WERI-Rb-1 (cell line): ENCODE measurements around the gene OXNAD1.

Source experiments
- DNase-seq: peaks from one replicate; pipeline ENCODE4 v3.0.0-alpha.2; 2020
- H3K27ac ChIP-seq: fragments of 250-450 bp; sonication (Bioruptor Pico); 2 replicates; pipeline ENCODE4 v1.5.1; 2020; ENCODE audit warnings: mild to moderate bottlenecking, moderate library complexity
- H3K27me3 ChIP-seq: fragments of 250-450 bp; sonication (Bioruptor Pico); 2 replicates; pipeline ENCODE4 v1.5.1; 2021; ENCODE audit warnings: mild to moderate bottlenecking, low read depth, moderate library complexity; ENCODE audit not compliant: insufficient read depth, severe bottlenecking
- H3K36me3 ChIP-seq: fragments of 250-450 bp; sonication (Bioruptor Pico); 2 replicates; pipeline ENCODE4 v1.5.1; 2020; ENCODE audit warnings: mild to moderate bottlenecking, moderate library complexity
- H3K4me3 ChIP-seq: 2 replicates; pipeline ENCODE4 v1.5.1; 2011; ENCODE audit warnings: low read depth, mild to moderate bottlenecking, control low read depth, low read length
- H3K9me3 ChIP-seq: fragments of 250-450 bp; sonication (Bioruptor Pico); 2 replicates; pipeline ENCODE4 v1.5.1; 2021; ENCODE audit warnings: mild to moderate bottlenecking, moderate library complexity; ENCODE audit not compliant: severe bottlenecking
- TF ChIP-seq, protein P1 (sequence below): IDR thresholded peaks from 2 replicates; pipeline ENCODE4 v1.5.1; 2011; ENCODE audit warnings: low read depth, mild to moderate bottlenecking, control low read depth, inconsistent platforms, low read length

Gene OXNAD1

DNA sequence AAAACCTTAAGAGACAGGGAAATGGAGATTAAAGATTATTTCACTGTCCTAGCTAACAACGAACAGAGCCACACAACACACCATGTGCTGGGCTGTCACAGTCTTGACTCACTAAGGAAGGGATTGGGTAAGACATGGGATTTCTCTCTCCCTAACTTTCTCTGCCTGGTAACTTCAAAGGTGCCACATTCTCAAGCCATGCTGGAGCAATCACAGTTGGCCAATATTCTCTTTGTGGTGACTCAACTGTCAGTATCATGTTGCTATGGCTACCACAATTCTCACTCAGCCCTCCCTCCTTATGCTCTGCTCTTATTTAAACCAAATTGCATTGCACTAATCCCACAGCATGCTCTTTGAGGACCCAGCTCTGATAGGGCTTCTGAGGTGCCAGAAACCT lies 74.0 kb downstream of the OXNAD1 start:
- H3K27me3 ChIP-seq: no peaks in the 10 kb centered on the region
- H3K9me3 ChIP-seq: peaks cover 12% of the 10 kb centered on the region
- TF ChIP-seq, protein P1, sequence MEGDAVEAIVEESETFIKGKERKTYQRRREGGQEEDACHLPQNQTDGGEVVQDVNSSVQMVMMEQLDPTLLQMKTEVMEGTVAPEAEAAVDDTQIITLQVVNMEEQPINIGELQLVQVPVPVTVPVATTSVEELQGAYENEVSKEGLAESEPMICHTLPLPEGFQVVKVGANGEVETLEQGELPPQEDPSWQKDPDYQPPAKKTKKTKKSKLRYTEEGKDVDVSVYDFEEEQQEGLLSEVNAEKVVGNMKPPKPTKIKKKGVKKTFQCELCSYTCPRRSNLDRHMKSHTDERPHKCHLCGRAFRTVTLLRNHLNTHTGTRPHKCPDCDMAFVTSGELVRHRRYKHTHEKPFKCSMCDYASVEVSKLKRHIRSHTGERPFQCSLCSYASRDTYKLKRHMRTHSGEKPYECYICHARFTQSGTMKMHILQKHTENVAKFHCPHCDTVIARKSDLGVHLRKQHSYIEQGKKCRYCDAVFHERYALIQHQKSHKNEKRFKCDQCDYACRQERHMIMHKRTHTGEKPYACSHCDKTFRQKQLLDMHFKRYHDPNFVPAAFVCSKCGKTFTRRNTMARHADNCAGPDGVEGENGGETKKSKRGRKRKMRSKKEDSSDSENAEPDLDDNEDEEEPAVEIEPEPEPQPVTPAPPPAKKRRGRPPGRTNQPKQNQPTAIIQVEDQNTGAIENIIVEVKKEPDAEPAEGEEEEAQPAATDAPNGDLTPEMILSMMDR: no peak
- H3K27ac ChIP-seq: no peak overlapping the region
- H3K36me3 ChIP-seq: no peaks in the 10 kb centered on the region; the same call in 1 of the 2 replicates
- DNase-seq: peak; percentile 30
- H3K4me3 ChIP-seq: no peak overlapping the region

- Histone ChIP-seq H3K27me3 (no peaks in the 10 kb centered on the region), H3K4me3 (no peak overlapping the region), H3K9me3 (no peaks in the 10 kb centered on the region), H3K36me3 (no peaks in the 10 kb centered on the region; the same call in 1 of the 2 replicates), H3K27ac (no peak overlapping the region)
- DNase-seq: no peak
- TF ChIP-seq, protein P1: no peak
These were observed 78.1 kb downstream of the OXNAD1 start for GRCh38 chr3:16343101-16343500.

GRCh38 chr3:16346413-16347081 lies 81.5 kb downstream of the OXNAD1 start:
- Histone ChIP-seq H3K27ac (no peak overlapping the region), H3K36me3 (no peaks in the 10 kb centered on the region; the same call in 1 of the 2 replicates)
- TF ChIP-seq, protein P1: no peak

DNA sequence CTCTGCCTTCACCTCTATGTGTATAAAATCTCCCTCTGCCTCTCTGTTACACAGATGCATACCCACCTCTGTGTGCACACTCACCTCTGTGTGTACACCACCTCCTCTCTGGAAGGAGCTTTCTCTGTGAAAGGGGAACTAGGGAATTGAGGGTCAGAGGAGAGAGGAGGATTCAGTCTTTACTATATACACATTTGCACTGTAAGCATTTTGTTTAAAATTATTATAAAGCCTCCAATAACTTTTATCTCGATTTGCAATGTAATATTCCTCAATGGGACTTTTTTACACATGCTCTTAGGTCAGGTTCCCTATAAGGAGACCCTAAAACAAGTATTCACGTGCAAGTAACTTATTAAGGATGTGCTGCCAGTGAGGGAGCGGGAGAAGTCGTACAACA lies 82.5 kb downstream of the OXNAD1 start:
- Histone ChIP-seq H3K36me3 (no peaks in the 10 kb centered on the region; the same call in 1 of the 2 replicates), H3K27ac (no peak overlapping the region), H3K4me3 (no peak overlapping the region), H3K27me3 (no peaks in the 10 kb centered on the region), H3K9me3 (no peaks in the 10 kb centered on the region)
- no peak for DNase-seq
- TF ChIP-seq, protein P1: no peak

More at GRCh38 chr3:16346413-16347081, 81.5 kb downstream of the OXNAD1 start:
- no peak for DNase-seq
- Histone ChIP-seq H3K9me3 (no peaks in the 10 kb centered on the region), H3K27me3 (no peaks in the 10 kb centered on the region), H3K4me3 (no peak overlapping the region)

- Histone ChIP-seq H3K36me3 (no peaks in the 10 kb centered on the region; the same call in 1 of the 2 replicates), H3K9me3 (no peaks in the 10 kb centered on the region), H3K27me3 (no peaks in the 10 kb centered on the region), H3K4me3 (no peak overlapping the region), H3K27ac (no peak overlapping the region)
- TF ChIP-seq, protein P1: no peak
- no peak for DNase-seq
These were observed 85.1 kb downstream of the OXNAD1 start for GRCh38 chr3:16349986-16350596.
